Measurements from ENCODE around the gene NKG7. TPM values are rescaled to one million over a fixed set of nuclear protein-coding genes. Genes with fewer than 3 reads are reported as not detected.
A peak's percentile ranks its signal among the peaks of the same experiment; 100 is the strongest.

The NKG7 gene
- total and polyA plus RNA-seq, 2 of the 13 experiments (the other 11 are each of a cell fraction or from before 2014, with no cell fraction given) = 0.40 TPM; not detected in 1

DNA sequence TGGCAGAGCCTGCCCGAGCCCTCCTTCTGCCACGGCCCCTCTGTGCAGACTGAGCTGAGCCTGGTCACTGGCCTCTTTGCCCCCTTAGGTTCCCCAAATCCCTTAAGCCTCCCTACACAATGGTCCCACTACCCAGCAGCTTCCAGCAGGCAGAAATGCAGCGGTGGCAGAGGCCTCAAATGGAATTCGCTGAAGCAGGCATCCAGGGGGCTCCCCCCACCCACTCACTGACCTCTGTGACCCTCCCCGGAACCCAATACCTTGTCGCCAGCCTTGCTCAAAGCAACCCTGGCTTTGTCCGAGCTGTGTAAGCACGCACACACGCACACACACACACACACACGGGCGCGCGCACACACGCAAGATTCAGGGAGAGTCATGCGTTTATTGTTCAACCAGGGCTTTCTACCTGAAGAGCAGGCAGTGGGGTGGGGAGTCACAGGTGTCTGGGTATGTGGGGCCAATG is 15.5 kb upstream of the NKG7 start, which contains the start of gene LIM2 (continued):
- TF ChIP-seq, protein P1, sequence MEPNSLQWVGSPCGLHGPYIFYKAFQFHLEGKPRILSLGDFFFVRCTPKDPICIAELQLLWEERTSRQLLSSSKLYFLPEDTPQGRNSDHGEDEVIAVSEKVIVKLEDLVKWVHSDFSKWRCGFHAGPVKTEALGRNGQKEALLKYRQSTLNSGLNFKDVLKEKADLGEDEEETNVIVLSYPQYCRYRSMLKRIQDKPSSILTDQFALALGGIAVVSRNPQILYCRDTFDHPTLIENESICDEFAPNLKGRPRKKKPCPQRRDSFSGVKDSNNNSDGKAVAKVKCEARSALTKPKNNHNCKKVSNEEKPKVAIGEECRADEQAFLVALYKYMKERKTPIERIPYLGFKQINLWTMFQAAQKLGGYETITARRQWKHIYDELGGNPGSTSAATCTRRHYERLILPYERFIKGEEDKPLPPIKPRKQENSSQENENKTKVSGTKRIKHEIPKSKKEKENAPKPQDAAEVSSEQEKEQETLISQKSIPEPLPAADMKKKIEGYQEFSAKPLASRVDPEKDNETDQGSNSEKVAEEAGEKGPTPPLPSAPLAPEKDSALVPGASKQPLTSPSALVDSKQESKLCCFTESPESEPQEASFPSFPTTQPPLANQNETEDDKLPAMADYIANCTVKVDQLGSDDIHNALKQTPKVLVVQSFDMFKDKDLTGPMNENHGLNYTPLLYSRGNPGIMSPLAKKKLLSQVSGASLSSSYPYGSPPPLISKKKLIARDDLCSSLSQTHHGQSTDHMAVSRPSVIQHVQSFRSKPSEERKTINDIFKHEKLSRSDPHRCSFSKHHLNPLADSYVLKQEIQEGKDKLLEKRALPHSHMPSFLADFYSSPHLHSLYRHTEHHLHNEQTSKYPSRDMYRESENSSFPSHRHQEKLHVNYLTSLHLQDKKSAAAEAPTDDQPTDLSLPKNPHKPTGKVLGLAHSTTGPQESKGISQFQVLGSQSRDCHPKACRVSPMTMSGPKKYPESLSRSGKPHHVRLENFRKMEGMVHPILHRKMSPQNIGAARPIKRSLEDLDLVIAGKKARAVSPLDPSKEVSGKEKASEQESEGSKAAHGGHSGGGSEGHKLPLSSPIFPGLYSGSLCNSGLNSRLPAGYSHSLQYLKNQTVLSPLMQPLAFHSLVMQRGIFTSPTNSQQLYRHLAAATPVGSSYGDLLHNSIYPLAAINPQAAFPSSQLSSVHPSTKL (CRISPR knock-in tag; IDR thresholded peaks at IDR 0.05) = peak; percentile 35; the same call in 1 of the 2 replicates
- TF ChIP-seq HOXA7 (CRISPR knock-in tag; IDR thresholded peaks at IDR 0.05) (no peak), MLLT10 (CRISPR knock-in tag; IDR thresholded peaks at IDR 0.05) (no peak), ZNF431 (CRISPR knock-in tag; IDR thresholded peaks at IDR 0.05; ENCODE audit: borderline replicate concordance, low read depth) (no peak), ZNF660 (CRISPR knock-in tag; IDR thresholded peaks at IDR 0.05; ENCODE audit: borderline replicate concordance, low read depth) (no peak), ZNF607 (CRISPR knock-in tag; IDR thresholded peaks at IDR 0.05; ENCODE audit: borderline replicate concordance) (no peak), ZKSCAN5 (CRISPR knock-in tag; IDR thresholded peaks at IDR 0.05) (no peak), GPN1 (CRISPR knock-in tag; IDR thresholded peaks at IDR 0.05; ENCODE audit: borderline replicate concordance) (no peak), ZNF460 (CRISPR knock-in tag; IDR thresholded peaks at IDR 0.05; ENCODE audit: borderline replicate concordance) (no peak), GATAD2A (CRISPR knock-in tag; IDR thresholded peaks at IDR 0.05) (peak; percentile 52), HNRNPL (IDR thresholded peaks at IDR 0.05; ENCODE audit: low read depth, low read length) (0 out of 2 replicates have a peak, but pooled peaks have one; percentile 39), ZFX (CRISPR knock-in tag; IDR thresholded peaks at IDR 0.05; ENCODE audit: low read depth) (peak; percentile 54; the same call in 1 of the 2 replicates), ZSCAN12 (CRISPR knock-in tag; IDR thresholded peaks at IDR 0.05) (no peak), RORA (CRISPR knock-in tag; IDR thresholded peaks at IDR 0.05) (no peak), FOXA1 (IDR thresholded peaks at IDR 0.05) (no peak), FOXA1 (CRISPR knock-in tag; IDR thresholded peaks at IDR 0.05) (peak; percentile 49), PHF21A (CRISPR knock-in tag; IDR thresholded peaks at IDR 0.05) (0 out of 2 replicates have a peak, but pooled peaks have one; percentile 43)
- TF ChIP-seq, protein P2, sequence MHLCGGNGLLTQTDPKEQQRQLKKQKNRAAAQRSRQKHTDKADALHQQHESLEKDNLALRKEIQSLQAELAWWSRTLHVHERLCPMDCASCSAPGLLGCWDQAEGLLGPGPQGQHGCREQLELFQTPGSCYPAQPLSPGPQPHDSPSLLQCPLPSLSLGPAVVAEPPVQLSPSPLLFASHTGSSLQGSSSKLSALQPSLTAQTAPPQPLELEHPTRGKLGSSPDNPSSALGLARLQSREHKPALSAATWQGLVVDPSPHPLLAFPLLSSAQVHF (CRISPR knock-in tag; IDR thresholded peaks at IDR 0.05) = no peak
- TF ChIP-seq, protein P3, sequence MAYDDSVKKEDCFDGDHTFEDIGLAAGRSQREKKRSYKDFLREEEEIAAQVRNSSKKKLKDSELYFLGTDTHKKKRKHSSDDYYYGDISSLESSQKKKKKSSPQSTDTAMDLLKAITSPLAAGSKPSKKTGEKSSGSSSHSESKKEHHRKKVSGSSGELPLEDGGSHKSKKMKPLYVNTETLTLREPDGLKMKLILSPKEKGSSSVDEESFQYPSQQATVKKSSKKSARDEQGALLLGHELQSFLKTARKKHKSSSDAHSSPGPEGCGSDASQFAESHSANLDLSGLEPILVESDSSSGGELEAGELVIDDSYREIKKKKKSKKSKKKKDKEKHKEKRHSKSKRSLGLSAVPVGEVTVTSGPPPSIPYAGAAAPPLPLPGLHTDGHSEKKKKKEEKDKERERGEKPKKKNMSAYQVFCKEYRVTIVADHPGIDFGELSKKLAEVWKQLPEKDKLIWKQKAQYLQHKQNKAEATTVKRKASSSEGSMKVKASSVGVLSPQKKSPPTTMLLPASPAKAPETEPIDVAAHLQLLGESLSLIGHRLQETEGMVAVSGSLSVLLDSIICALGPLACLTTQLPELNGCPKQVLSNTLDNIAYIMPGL (CRISPR knock-in tag; IDR thresholded peaks at IDR 0.05; ENCODE audit: borderline replicate concordance in 1 of 2, low read depth in 1 of 2) = peak in 1 of 2 experiments; percentile 29; a peak in 1 of 4 replicates
- TF ChIP-seq, protein P4, sequence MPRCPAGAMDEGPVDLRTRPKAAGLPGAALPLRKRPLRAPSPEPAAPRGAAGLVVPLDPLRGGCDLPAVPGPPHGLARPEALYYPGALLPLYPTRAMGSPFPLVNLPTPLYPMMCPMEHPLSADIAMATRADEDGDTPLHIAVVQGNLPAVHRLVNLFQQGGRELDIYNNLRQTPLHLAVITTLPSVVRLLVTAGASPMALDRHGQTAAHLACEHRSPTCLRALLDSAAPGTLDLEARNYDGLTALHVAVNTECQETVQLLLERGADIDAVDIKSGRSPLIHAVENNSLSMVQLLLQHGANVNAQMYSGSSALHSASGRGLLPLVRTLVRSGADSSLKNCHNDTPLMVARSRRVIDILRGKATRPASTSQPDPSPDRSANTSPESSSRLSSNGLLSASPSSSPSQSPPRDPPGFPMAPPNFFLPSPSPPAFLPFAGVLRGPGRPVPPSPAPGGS (CRISPR knock-in tag; IDR thresholded peaks at IDR 0.05) = 0 out of 2 replicates have a peak, but pooled peaks have one; percentile 24
- TF ChIP-seq, protein P5, sequence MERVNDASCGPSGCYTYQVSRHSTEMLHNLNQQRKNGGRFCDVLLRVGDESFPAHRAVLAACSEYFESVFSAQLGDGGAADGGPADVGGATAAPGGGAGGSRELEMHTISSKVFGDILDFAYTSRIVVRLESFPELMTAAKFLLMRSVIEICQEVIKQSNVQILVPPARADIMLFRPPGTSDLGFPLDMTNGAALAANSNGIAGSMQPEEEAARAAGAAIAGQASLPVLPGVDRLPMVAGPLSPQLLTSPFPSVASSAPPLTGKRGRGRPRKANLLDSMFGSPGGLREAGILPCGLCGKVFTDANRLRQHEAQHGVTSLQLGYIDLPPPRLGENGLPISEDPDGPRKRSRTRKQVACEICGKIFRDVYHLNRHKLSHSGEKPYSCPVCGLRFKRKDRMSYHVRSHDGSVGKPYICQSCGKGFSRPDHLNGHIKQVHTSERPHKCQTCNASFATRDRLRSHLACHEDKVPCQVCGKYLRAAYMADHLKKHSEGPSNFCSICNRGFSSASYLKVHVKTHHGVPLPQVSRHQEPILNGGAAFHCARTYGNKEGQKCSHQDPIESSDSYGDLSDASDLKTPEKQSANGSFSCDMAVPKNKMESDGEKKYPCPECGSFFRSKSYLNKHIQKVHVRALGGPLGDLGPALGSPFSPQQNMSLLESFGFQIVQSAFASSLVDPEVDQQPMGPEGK (CRISPR knock-in tag; IDR thresholded peaks at IDR 0.05) = peak; percentile 67; the same call in 1 of the 2 replicates

All from HepG2 (cell line).